ENCODE measurements around the gene EPS8. TPM values are rescaled to one million over a fixed set of nuclear protein-coding genes. Genes with fewer than 3 reads are reported as not detected.

The EPS8 gene
- total RNA-seq, 1 donor from 2014 or later = 2.8 TPM

- no peaks in the 10 kb centered on the region for H3K4me1 Mint-ChIP-seq (ENCODE audit: low read depth)
- no peak overlapping the region for H3K4me3 Mint-ChIP-seq (ENCODE audit: low read depth)
- no peaks in the 10 kb centered on the region for H3K9me3 Mint-ChIP-seq
- H3K36me3 Mint-ChIP-seq (ENCODE audit: low read depth) = no peaks in the 10 kb centered on the region
- intact Hi-C loops (cut with micrococcal nuclease) = no loop called here
- peaks cover 2% of the 10 kb centered on the region for H3K27me3 Mint-ChIP-seq (ENCODE audit: low read depth)
- H3K27ac Mint-ChIP-seq = no peak overlapping the region
- no peak for DNase-seq (ENCODE audit: low spot score)
These were observed 50.7 kb downstream of the EPS8 start for GRCh38 chr12:15738438-15739015.

GRCh38 chr12:15735837-15736615 lies 53.2 kb downstream of the EPS8 start:
- Mint-ChIP-seq H3K4me1 (ENCODE audit: low read depth) (no peaks in the 10 kb centered on the region), H3K27me3 (ENCODE audit: low read depth) (peaks cover 2% of the 10 kb centered on the region), H3K4me3 (ENCODE audit: low read depth) (no peak overlapping the region), H3K9me3 (no peaks in the 10 kb centered on the region), H3K27ac (no peak overlapping the region), H3K36me3 (ENCODE audit: low read depth) (no peaks in the 10 kb centered on the region)
- intact Hi-C loops (cut with micrococcal nuclease) = no loop called here
- DNase-seq (ENCODE audit: low spot score) = no peak

- Mint-ChIP-seq H3K36me3 (ENCODE audit: low read depth) (no peaks in the 10 kb centered on the region), H3K4me3 (ENCODE audit: low read depth) (no peak overlapping the region), H3K27ac (no peak overlapping the region), H3K27me3 (ENCODE audit: low read depth) (peaks cover 12% of the 10 kb centered on the region), H3K9me3 (no peaks in the 10 kb centered on the region), H3K4me1 (ENCODE audit: low read depth) (no peaks in the 10 kb centered on the region)
- DNase-seq (ENCODE audit: low spot score) = no peak
- intact Hi-C loops (cut with micrococcal nuclease) = no loop called here
These were observed 56.1 kb downstream of the EPS8 start for GRCh38 chr12:15733136-15733535.

GRCh38 chr12:15732341-15733061 lies 56.7 kb downstream of the EPS8 start:
- Mint-ChIP-seq H3K27ac (no peak overlapping the region), H3K9me3 (no peaks in the 10 kb centered on the region), H3K27me3 (ENCODE audit: low read depth) (peaks cover 10% of the 10 kb centered on the region), H3K4me3 (ENCODE audit: low read depth) (no peak overlapping the region), H3K4me1 (ENCODE audit: low read depth) (no peaks in the 10 kb centered on the region), H3K36me3 (ENCODE audit: low read depth) (no peaks in the 10 kb centered on the region)
- no peak for DNase-seq (ENCODE audit: low spot score)
- intact Hi-C loops (cut with micrococcal nuclease) = no loop called here

GRCh38 chr12:15731940-15732339 lies 57.2 kb downstream of the EPS8 start:
- Mint-ChIP-seq H3K27me3 (ENCODE audit: low read depth) (peaks cover 10% of the 10 kb centered on the region), H3K27ac (no peak overlapping the region), H3K36me3 (ENCODE audit: low read depth) (no peaks in the 10 kb centered on the region), H3K4me3 (ENCODE audit: low read depth) (no peak overlapping the region), H3K9me3 (no peaks in the 10 kb centered on the region), H3K4me1 (ENCODE audit: low read depth) (no peaks in the 10 kb centered on the region)
- intact Hi-C loops (cut with micrococcal nuclease) = no loop called here
- no peak for DNase-seq (ENCODE audit: low spot score)

- no peaks in the 10 kb centered on the region for H3K36me3 Mint-ChIP-seq (ENCODE audit: low read depth)
- H3K9me3 Mint-ChIP-seq = no peaks in the 10 kb centered on the region
- H3K27ac Mint-ChIP-seq = no peak overlapping the region
- intact Hi-C loops (cut with micrococcal nuclease) = no loop called here
- H3K4me1 Mint-ChIP-seq (ENCODE audit: low read depth) = no peaks in the 10 kb centered on the region
- peaks cover 15% of the 10 kb centered on the region for H3K27me3 Mint-ChIP-seq (ENCODE audit: low read depth)
- H3K4me3 Mint-ChIP-seq (ENCODE audit: low read depth) = no peak overlapping the region
- no peak for DNase-seq (ENCODE audit: low spot score)
These were observed 60.1 kb downstream of the EPS8 start for GRCh38 chr12:15729097-15729496.

- H3K36me3 Mint-ChIP-seq (ENCODE audit: low read depth) = no peaks in the 10 kb centered on the region
- no peak overlapping the region for H3K4me3 Mint-ChIP-seq (ENCODE audit: low read depth)
- H3K9me3 Mint-ChIP-seq = no peaks in the 10 kb centered on the region
- no peak for DNase-seq (ENCODE audit: low spot score)
- peaks cover 15% of the 10 kb centered on the region for H3K27me3 Mint-ChIP-seq (ENCODE audit: low read depth)
- no peaks in the 10 kb centered on the region for H3K4me1 Mint-ChIP-seq (ENCODE audit: low read depth)
- no peak overlapping the region for H3K27ac Mint-ChIP-seq
- intact Hi-C loops (cut with micrococcal nuclease) = no loop called here
These were observed 61.0 kb downstream of the EPS8 start for GRCh38 chr12:15728118-15728598.

GRCh38 chr12:15726878-15727150 lies 62.4 kb downstream of the EPS8 start:
- Mint-ChIP-seq H3K27me3 (ENCODE audit: low read depth) (peaks cover 15% of the 10 kb centered on the region), H3K9me3 (no peaks in the 10 kb centered on the region), H3K4me3 (ENCODE audit: low read depth) (no peak overlapping the region), H3K27ac (no peak overlapping the region), H3K4me1 (ENCODE audit: low read depth) (no peaks in the 10 kb centered on the region), H3K36me3 (ENCODE audit: low read depth) (no peaks in the 10 kb centered on the region)
- no peak for DNase-seq (ENCODE audit: low spot score)
- intact Hi-C loops (cut with micrococcal nuclease) = no loop called here

- intact Hi-C loops (cut with micrococcal nuclease) = no loop called here
These were observed 62.9 kb downstream of the EPS8 start for GRCh38 chr12:15726027-15726877.

GRCh38 chr12:15722951-15723350 lies 66.2 kb downstream of the EPS8 start:
- Mint-ChIP-seq H3K4me1 (ENCODE audit: low read depth) (peaks cover 4% of the 10 kb centered on the region), H3K27ac (no peak overlapping the region), H3K27me3 (ENCODE audit: low read depth) (peaks cover 12% of the 10 kb centered on the region), H3K4me3 (ENCODE audit: low read depth) (no peak overlapping the region), H3K9me3 (no peaks in the 10 kb centered on the region), H3K36me3 (ENCODE audit: low read depth) (no peaks in the 10 kb centered on the region)
- DNase-seq (ENCODE audit: low spot score) = no peak
- intact Hi-C loops (cut with micrococcal nuclease) = no loop called here

More at GRCh38 chr12:15726027-15726877, 62.9 kb downstream of the EPS8 start:
- Mint-ChIP-seq H3K4me1 (ENCODE audit: low read depth) (no peaks in the 10 kb centered on the region), H3K4me3 (ENCODE audit: low read depth) (no peak overlapping the region), H3K27me3 (ENCODE audit: low read depth) (peaks cover 15% of the 10 kb centered on the region), H3K27ac (no peak overlapping the region), H3K36me3 (ENCODE audit: low read depth) (no peaks in the 10 kb centered on the region), H3K9me3 (no peaks in the 10 kb centered on the region)
- DNase-seq (ENCODE audit: low spot score) = no peak

- Mint-ChIP-seq H3K4me3 (ENCODE audit: low read depth) (no peak overlapping the region), H3K27ac (no peak overlapping the region), H3K36me3 (ENCODE audit: low read depth) (no peaks in the 10 kb centered on the region), H3K4me1 (ENCODE audit: low read depth) (peaks cover 4% of the 10 kb centered on the region), H3K27me3 (ENCODE audit: low read depth) (peaks cover 13% of the 10 kb centered on the region), H3K9me3 (no peaks in the 10 kb centered on the region)
- no peak for DNase-seq (ENCODE audit: low spot score)
- intact Hi-C loops (cut with micrococcal nuclease) = no loop called here
These were observed 67.7 kb downstream of the EPS8 start for GRCh38 chr12:15721316-15722115.

GRCh38 chr12:15720295-15720694 lies 68.9 kb downstream of the EPS8 start:
- H3K36me3 Mint-ChIP-seq (ENCODE audit: low read depth) = no peaks in the 10 kb centered on the region
- no peak overlapping the region for H3K4me3 Mint-ChIP-seq (ENCODE audit: low read depth)
- DNase-seq (ENCODE audit: low spot score) = no peak
- peaks cover 4% of the 10 kb centered on the region for H3K4me1 Mint-ChIP-seq (ENCODE audit: low read depth)
- peaks cover 9% of the 10 kb centered on the region for H3K27me3 Mint-ChIP-seq (ENCODE audit: low read depth)
- intact Hi-C loops (cut with micrococcal nuclease) = no loop called here
- H3K9me3 Mint-ChIP-seq = no peaks in the 10 kb centered on the region
- no peak overlapping the region for H3K27ac Mint-ChIP-seq

All from activated T-helper 2 cell treated with anti-CD3 and anti-CD28 coated beads, Interferon-gamma antibody, Interleukin-2, Interleukin-4, amounts not matched to agents 10 μg/mL and 5 μg/mL and 100 μg/mL, durations not matched to agents 14 hours and 24 hours and 36 hours (primary cell).